DOHH2 (cell line): Measurements from ENCODE around the gene TMEM37.

Experiments used
- EZH2phosphoT487 ChIP-seq: fragments of 200-600 bp; sonication (generic); IDR thresholded peaks from 2 replicates; pipeline ENCODE4 v1.6.1; 2017; ENCODE audit warnings: borderline replicate concordance, mild to moderate bottlenecking, antibody characterized with exemption, low read length, moderate library complexity, mixed read lengths
- TF ChIP-seq, protein P1 (sequence below): fragments of 200-600 bp; sonication (generic); IDR thresholded peaks from one replicate; pipeline ENCODE4 v1.5.1; 2014; ENCODE audit warnings: antibody characterized with exemption, mild to moderate bottlenecking, low read depth, low read length; ENCODE audit not compliant: poor library complexity, severe bottlenecking

- TF ChIP-seq, protein P1, sequence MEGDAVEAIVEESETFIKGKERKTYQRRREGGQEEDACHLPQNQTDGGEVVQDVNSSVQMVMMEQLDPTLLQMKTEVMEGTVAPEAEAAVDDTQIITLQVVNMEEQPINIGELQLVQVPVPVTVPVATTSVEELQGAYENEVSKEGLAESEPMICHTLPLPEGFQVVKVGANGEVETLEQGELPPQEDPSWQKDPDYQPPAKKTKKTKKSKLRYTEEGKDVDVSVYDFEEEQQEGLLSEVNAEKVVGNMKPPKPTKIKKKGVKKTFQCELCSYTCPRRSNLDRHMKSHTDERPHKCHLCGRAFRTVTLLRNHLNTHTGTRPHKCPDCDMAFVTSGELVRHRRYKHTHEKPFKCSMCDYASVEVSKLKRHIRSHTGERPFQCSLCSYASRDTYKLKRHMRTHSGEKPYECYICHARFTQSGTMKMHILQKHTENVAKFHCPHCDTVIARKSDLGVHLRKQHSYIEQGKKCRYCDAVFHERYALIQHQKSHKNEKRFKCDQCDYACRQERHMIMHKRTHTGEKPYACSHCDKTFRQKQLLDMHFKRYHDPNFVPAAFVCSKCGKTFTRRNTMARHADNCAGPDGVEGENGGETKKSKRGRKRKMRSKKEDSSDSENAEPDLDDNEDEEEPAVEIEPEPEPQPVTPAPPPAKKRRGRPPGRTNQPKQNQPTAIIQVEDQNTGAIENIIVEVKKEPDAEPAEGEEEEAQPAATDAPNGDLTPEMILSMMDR: no peak
- TF ChIP-seq EZH2phosphoT487: no peak
Measured at GRCh38 chr2:119433636-119434327, 2.1 kb downstream of the TMEM37 start.
